Left renal pelvis (tissue), 4 donors: Measurements from ENCODE around the gene CYCS. TPM values are rescaled to one million over a fixed set of nuclear protein-coding genes. Genes with fewer than 3 reads are reported as not detected.

Experiments used
- DNase-seq, 4 donors: peaks; one replicate each; pipeline ENCODE4 v3.0.0-alpha.2; 2013; ENCODE audit warnings: low read depth in 4 of 4, low spot score in 3 of 4
- polyA plus RNA-seq, 4 donors: library from polyadenylated mRNA; unstranded; fragments of 120-200 nt; gene quantifications; one replicate each; pipeline ENCODE4 v1.2.1, GENCODE V29; 2013; ENCODE audit not compliant: insufficient read length in 4 of 4

CYCS gene
- polyA plus RNA-seq, 4 donors, result 91.3 to 211 (median 159) TPM

GRCh38 chr7:25075459-25075858 is 49.6 kb downstream of the CYCS start:
- no peak for DNase-seq

DNA sequence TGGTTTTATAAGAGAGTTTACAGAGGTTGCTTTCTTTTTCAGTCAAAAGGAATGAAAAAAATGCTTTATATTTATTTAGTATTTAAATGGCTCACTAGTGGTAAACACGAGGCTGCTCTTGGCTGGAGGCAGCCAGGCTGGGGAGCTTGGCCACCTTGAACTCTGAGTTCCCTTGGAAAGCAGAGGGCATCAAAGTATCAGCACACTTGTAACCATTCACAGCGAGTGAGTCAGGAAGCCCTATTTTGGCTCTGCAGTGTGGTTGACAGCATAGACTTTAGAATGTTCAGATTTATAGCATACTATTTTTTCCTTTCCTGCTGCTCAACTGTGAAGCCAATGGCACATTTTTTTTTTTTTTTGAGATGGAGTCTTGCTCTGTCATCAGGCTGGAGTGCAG is 51.6 kb downstream of the CYCS start:
- DNase-seq, result no peak

Other genes starting within 250 kb of the CYCS start
- 10 to 100 TPM in 3 of 4 donors, 1 to 10 TPM in 1; 3.1 to 24.1 (median 21.2) TPM for gene OSBPL3, start 145.1 kb downstream of the CYCS start, polyA plus RNA-seq
- not detected for gene NPVF, start 103.2 kb upstream of the CYCS start, polyA plus RNA-seq